ENCODE results near the gene ABLIM2.

ABLIM2 gene

DNA sequence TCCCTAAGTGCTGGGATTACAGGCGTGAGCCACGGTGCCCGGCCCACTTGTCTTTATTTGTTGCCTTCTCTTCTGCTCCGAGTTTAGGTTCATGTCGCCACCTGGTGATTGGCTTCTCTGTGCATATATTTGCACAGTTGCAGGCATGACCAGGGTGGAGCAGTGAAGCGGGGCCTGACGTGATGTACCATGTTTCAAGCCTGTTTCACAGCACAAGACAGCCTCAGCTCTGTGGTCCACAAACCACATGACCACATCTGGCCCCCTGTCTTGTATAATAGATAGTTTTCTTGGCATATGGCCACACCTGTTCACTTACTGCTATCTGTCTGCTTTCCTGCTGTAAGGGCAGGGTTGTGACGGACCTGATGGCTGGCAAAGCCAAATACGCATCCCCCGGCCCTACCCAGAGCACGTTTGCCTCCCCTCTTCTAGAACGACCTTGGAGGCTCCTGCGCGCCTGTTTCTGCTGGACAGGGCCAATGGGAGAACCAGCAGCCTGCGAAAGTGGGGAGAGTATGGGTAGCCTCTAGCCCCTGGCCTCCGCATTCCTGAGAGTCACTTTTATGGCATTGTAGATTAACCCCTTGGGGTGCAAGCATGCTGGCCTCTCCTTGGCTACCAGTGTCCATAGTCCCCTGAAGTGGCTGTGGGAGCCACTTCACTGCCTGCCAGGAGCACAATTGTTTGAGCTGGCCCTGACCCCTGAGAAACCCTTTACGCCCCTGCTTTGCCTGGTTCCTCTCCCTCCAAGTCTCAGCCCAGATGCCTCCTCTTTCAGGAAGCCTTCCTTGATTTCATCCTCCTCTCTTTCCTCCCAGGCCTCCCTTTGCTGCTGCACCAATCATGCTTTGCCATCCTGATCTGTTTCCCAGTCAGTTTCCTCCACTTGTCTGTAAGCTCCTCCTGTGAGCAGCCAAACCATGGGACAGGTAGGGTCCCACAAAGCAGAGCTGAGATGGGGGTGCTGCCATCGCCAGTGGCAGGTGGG, 34.4 kb upstream of the ABLIM2 start:
- no peak for DNase-seq (ENCODE audit: low read depth in 2 of 2)

DNA sequence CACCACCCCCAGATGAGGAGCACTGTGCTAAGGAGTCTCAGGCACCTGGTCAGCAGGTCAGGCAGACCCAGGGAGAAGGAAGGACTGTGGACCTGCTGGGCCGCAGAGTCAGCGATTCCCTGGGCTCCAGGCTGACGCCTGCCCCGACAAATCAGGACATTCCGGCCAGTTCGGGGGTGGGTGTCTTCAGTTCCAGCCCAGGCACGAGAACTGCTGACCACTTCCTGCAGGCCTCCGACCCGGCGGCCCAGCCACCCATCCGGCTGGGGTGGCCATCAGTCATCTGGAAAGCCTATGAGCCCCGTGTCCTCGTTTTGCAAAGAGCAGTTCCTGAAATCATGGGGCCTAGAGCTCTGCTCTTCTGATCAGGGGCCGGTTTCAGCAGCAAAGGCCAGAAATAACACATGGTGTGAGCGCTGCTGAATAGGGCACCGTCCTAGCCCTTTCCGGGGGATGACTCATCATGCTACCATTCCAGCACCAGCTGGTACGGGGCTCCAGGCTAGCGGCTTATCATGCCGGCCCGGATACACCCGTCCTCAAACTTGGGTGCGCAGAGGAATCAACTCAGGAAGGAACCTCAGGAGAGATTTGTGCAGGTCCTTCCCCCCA, 32.6 kb upstream of the ABLIM2 start:
- DNase-seq (ENCODE audit: low read depth in 2 of 2) = no peak

DNA sequence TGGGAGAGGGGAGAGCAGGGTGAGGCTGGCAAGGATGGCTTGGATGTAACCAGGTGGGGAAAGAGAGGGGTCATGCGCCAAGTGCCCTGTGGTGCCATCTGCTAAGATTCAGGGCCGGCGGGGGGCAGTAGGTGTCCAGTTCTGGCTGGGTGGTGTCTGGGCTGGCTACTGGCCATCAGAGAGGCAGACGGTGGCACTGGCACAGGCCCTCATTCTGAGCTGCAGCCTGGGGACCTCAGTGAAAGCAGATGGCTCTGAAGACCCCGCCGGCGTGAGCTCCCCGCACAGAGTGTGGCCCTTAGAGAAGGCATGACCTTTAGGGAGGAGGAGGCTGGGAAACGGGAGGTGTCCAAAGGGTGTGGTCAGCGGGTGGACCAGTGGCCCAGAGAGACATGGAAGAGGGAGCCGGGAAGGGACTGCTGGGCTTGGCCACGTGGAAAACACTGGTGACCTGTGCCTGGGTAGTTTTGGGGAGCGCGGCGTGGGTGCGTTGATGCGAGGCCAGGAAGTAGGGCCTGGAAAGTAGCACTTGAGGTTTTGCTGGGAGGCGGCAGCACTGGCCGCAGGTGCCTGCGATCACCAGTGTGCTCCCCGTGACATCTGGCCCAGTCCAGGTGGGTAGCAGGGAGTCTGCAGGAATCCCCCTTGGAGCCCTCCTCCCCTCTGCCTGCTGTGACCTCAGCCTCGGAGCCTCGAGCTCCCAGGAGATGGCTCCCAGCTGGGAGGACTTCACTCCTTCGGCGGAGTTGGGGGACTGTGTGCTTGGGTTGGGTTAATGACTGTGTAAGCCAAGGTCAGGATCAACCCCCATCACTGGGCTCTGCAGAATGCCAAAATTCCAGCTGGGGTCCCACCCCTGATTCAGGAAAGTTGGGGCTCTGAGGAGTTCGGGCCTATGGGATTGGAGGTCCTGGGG, 31.2 kb upstream of the ABLIM2 start:
- DNase-seq (ENCODE audit: low read depth in 2 of 2) = no peak

DNA sequence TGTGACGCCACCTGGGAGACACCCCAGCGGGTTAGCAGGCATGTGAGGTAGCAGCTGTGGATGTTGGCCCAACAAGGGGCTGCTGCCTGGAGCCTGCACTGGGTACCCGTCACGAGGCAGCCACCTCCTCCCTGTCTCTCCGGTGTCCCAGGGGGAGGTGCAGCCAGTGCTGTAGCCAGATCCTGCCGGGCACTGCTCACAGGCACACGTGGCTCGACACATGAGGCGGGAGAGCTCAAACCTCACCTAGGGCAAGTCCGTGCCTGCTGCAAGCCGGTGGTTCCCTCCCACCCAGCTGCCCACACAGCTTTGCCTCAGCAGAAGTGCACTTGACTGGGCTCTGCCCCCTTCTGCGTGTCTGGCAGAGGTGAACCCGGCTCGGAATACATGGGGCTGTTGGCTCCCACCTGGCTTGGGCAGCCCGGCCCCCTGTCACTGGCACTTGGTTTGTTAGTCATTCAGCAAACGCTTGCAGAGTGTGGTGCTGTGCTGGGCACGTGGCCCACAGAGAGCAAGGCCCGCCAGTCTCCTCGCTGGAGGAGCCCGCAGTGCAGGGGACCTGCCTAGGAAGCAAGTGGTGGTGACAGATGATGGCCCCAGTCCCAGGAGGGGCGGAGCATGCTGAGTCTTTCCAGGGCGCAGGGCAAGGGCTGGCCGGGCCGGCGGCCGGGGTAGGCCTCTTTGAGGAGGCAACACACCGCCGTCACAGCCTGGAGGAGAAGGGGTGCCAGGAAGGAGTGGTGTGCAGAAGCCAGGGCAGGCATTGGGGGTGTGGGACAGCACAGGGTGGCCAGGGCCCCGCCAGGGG, 30.3 kb upstream of the ABLIM2 start:
- no peak for DNase-seq (ENCODE audit: low read depth in 2 of 2)

DNA sequence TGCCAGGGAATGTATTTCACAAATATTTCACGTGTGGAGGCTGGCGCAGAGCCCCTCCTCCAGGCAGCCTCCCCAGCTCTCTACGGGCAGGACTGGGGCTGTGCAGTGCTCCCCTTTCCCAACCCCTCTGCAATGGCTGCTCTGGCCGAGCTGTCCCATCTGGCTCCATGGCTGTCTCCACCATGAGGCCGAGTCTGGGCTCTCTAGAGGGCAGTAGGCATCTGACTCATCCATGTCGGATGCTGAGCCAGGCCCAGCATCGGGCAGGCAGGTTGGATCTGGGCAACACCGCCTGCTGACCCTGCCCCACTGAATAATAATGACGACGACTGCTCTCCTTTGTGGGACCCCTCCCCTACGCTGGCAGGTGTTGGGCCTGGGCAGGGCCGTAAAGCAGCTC, 29.5 kb upstream of the ABLIM2 start:
- DNase-seq (ENCODE audit: low read depth in 2 of 2) = no peak

DNA sequence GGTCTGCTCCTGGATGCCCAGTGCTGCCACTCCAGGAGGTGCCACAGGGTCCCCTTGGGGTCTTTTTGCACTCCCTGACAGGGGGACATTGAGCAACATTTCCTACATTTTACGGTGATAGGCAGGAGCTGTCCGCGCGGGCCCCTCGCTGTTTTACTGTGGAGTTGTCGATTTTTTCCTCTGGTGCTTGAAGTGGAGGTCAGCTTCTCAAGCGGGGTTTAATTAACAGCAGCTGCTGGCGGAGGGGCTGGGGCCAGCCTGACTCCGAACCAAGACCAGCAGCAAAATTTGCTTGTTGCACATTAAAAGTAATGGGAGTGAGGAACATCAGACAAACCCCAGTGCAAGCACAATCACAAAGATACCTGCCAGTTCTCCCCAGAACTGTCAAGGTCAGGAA, 27.3 kb upstream of the ABLIM2 start:
- no peak for DNase-seq (ENCODE audit: low read depth in 2 of 2)

DNA sequence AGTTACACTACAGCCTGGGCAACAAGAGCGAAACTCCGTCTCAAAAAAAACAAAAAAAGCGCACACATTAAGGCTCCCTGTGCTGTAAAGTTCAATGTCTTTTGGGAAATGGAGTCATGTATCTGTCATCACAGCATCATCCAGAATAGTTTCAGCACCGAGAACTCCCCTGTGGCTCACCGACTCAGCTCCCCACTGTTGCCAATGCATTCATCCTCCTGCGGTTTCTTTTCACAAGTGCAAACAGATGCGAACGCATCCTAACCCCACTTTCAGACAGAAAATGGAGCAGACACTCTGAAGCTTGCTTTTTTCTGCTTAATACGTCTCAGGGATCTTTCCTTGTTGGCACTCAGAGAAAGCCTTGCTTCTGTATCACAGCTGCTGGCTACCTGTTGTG, 26.7 kb upstream of the ABLIM2 start:
- DNase-seq (ENCODE audit: low read depth in 2 of 2) = no peak

DNA sequence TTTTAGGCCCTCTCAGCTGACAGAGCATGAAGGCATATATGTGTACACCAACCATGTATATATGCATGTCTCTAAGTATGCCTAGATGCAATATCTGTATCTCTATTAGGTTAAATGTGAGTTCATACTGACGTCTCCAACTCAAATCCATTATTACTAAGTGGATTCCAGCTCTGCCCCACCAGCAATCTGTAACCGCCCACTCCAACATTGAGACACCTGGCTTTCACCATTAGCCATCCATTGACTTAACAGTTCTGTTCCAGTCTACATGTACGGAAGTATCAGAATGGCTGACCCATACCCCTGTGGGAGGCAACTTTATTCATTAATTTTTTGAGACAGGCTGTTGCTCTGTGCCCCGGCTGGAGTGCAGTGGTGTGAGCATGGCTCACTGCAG, 25.4 kb upstream of the ABLIM2 start:
- DNase-seq (ENCODE audit: low read depth in 2 of 2) = no peak

DNA sequence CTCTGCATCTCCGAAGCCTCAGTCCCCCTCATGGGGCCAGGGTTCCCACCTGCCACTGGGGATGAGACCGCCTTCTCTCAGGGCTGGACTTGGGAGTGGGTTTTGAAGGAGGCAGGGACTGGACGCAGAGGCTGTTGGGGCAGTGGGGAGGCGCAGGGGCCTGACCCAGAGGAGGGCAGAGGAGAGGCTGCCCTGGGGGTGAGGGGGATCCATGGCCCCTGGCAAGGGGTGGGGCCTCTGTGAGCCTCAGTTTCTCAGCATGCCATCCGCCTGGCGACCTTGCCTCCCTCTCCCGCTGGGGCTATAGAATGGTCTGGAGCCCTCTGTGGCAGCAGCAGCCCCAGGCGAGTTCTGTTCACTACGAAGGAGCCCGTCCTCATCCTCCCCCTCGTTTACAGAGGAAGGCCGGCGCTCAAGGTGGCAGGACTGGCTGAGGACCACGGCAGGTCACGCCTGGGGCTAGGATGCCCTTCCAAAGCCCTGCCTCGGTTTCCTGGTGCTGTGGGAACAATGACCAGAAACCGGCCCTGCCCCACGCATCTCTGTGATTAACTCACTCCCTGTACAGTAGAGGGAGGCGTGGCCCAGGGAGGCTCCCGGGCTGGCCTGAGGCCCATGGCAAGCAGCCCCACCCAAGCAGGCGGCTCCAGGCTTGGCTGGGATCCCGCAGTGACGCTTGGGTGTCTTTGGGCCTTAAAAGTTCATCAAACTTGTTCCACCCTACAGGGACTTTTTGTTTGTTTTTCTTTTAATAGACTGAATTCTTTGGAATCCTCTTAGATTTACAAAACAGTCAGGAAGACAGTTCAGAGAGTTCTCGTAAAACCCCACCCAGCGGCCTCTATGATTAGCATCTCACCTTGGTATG, 24.5 kb upstream of the ABLIM2 start:
- DNase-seq (ENCODE audit: low read depth in 2 of 2) = no peak

DNA sequence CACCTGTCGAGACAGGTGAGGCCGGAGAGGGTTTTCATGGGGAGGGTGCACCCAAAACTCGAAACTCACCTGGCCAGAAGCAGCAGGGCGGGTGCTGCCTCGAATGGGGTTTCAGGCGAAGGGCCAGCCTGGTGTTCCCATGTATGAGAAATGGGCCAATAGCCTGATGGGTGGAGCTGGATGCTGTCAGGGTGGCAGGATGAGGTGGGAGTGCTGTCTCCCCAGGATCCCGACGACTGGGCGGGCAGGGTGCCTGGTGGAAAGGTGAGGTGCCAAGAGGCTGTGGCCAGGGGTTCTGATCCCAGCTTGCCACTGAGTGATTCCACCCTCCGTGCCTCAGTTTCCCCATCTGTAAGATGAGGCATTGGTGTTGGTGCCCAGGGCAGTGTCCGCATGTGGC, 23.7 kb upstream of the ABLIM2 start:
- DNase-seq (ENCODE audit: low read depth in 2 of 2) = no peak

DNA sequence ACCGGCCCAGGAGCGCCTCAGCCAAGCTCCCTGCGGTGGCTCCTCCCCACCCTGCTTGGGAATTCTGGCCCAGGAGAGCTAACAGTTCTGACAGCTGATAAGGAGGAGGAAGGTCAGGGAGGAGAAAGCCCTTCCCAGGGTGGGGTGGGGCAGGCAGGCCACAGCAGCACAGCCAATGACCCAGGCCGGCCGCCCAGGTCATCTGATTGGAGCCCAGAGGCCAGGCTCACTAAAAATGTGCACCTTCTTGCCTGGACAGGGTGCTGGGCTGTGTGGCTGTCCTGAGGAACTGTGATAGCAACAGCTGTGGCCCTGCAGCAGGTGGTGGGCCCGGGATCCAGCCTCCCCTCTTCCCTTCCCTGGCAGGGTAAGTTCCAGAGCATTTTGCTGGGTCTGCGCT, 23.2 kb upstream of the ABLIM2 start:
- no peak for DNase-seq (ENCODE audit: low read depth in 2 of 2)

DNA sequence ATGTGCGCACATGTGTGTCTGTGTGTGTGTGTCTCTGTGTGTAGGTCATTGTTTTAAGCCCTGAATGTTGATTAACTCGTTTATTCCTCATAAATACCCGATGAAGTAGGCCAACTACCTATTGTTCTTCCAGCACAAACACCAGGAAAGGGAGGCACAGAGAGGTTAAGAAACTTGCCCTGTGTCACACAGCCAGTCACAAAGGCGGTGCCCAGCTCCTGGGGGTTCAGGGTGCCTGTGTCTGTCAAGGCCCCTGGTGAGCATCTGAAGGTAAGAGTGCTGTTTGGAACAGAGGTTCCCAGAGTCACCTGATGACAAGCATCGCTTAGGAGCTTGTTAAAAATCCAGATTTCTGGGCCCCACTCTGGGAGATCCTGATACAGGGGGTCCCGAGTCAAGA, 22.5 kb upstream of the ABLIM2 start:
- DNase-seq (ENCODE audit: low read depth in 2 of 2) = no peak

DNA sequence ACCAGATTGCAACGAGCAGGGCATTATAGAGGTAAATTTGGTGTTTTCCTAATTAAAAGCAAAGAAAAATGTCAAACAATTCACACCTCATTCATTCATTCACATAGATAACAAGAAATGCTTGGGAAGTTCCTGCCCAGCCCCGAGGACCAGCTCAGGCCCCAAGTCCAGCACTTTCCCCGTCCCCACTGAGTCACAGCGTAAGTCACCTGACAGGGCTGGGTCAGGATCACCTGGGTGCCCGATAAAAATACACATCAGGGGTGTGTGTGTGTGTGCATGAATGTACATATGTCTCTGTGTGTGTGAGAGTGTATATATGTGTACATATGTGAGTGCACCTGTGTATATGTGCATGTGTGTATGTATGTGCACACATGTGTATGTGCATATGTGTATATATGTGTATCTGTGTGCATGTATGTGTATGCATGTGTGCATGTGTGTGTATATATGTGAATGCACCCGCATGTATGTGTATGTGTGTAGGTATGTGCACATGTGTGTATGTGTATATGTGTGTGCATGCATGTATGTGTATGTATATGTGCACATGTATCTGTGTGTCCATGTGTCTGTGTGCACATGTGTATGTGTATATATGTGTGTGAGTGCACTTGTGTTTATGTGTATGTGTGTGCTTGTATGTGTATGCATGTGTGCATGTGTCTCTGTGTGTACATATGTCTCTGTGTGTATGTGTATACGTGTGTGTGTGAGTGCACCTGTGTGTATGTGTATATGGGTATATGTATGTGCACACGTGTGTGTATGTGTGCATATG, 21.9 kb upstream of the ABLIM2 start:
- DNase-seq (ENCODE audit: low read depth in 2 of 2) = no peak

DNA sequence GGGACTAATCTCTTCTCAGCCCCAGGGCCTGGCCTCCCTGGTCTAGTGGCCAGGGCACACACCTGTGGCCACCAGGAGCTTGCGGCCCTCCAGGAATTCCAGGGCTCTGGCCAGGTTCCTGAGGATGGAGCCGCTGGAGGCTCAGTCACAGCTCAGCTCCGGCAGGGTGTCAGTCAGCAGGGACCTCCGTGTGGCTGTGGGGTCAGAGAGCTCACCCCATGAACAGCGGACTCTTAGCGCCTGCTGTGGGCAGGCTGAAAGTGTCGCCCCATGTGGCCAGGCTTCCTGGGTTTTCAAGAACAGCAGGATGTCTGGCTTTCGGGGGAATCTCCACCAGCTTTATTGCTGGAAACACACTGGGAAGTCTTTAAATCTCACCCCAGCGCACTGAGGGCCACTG, 21.2 kb upstream of the ABLIM2 start:
- DNase-seq (ENCODE audit: low read depth in 2 of 2) = no peak

DNA sequence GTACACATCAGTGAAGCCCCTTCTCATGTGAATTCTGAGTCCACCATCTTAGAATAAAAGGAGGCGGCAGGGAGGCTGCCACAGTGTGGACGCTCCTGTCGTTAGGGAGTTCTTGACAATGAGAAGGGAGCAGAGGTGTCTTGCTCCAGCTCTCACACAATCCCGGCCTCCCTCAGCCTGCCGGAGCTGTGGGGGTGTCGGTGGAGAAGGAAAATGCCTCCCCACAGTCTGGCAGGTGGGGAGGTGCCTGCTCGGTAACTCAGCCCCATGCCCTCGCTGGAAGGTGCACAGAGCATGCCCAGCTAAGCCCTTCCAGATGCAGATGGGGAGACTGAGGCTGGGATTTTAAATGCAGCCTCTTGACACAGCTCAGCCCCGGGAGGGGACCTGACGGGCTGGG, 20.5 kb upstream of the ABLIM2 start:
- DNase-seq (ENCODE audit: low read depth in 2 of 2) = no peak

DNA sequence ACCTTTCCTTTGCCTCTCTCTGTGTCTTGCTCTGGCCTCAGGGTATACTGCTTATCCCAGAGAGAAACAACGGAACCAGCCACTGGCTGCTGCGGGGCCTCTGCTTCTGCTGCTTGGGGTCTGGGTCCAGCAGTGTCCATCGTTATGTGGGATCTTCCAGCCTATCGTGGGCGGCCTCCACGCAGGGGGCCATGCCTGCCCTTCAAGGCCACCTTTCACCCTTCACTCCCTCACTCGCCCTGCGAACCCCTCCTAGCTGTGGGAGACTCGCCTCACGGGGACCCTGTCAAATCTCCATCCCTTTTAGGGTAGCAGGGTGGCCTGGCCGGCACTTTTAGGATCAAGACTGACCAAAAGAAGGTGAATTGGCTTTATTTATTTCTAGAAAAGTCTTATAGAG, 19.3 kb upstream of the ABLIM2 start:
- no peak for DNase-seq (ENCODE audit: low read depth in 2 of 2)

DNA sequence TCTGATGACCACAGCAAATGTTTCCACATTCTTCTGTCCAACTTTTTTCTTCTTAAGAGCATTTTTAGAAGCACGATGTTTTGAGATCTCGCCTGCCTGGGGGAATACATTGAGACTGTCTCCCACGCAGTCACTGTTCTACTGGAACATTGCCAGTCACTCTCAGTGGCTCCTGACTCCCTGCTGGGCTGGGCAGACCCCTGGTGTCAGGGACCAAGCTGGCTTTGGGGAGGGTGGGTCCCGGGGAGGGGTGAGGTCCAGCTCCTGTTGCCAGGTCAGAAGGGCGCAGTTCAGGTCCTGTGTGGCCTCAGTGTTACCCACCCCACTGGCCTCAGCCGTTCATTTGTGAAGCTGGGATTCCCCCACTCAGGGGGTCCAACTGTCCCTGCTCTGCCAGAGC, 18.9 kb upstream of the ABLIM2 start:
- no peak for DNase-seq (ENCODE audit: low read depth in 2 of 2)

DNA sequence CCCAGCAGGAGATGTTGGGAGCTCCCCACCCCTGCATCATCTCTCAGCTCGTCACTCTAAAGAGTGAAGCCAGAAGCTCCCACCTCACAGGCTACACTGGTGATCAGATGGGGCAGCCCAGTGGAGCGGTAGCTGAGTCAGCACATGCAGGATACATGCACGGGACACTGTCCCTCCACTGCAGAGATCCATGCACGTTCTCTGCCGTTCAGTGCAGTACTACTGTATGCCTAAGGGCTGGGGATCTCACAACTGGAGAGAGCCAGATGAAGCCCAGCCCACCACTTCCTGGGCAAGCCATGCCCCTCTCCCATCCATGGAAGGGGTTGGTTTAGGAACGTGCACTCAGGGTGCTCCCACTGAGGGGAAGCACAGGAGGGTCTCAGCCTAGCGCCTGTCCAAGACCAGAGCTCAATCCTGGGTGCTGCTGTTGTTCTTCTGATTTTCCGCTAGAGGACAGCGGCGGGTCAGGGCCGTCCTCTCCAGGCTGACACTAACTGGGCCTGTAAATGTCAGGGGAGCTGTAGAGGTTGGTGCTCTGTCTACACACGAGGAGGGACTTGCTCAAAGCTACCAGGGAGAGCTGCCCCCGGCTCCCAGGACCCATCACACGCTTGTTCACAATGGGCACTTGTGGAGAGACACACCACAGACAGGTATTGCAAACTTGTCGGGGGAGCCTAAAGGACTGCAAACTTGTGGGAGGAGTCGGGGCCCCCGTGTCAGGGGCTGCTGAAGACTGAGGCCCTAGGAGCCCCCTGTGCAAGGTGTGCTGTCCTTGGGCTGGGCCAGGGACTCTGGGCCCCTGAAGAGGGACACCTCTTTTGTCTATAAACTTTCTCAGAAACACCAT, 18.2 kb upstream of the ABLIM2 start:
- DNase-seq (ENCODE audit: low read depth in 2 of 2) = peak in 1 of 2 donors; percentile 43

DNA sequence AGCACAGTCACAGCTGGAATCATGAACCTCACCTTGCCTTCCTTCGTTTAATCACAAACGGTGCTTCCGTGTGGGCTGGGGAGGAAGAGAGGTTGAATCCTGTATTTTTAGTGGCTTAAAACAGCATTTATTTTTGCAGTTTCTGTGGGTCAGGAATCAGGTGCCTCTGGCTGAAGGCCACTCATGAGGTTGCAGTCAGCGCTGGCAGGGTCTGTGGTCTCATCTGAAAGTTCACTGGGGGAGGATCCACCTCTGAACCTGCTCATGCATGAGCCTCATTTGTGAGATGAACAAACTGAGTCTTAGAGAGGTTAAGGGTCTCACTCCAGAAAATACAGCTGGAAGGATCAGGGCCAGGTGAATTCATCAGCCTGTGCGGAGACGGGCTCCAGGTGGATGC, 17.1 kb upstream of the ABLIM2 start:
- no peak for DNase-seq (ENCODE audit: low read depth in 2 of 2)
